DMS114 treated with DMSO at 0.1 percent for 48 hours (cell line): ENCODE results near the gene CCDC7.
A peak's percentile ranks its signal among the peaks of the same experiment; 100 is the strongest.
"Not testable (repeated sequence)": the region's sequence is repeated elsewhere in the genome, so short reads cannot be mapped to it uniquely, and the experiment has no call there.

Source experiments
- DNase-seq: peaks from one replicate; lab custom pipeline; 2025; ENCODE audit not compliant: unreplicated experiment; lab: John Stamatoyannopoulos, UW

Gene CCDC7

DNA sequence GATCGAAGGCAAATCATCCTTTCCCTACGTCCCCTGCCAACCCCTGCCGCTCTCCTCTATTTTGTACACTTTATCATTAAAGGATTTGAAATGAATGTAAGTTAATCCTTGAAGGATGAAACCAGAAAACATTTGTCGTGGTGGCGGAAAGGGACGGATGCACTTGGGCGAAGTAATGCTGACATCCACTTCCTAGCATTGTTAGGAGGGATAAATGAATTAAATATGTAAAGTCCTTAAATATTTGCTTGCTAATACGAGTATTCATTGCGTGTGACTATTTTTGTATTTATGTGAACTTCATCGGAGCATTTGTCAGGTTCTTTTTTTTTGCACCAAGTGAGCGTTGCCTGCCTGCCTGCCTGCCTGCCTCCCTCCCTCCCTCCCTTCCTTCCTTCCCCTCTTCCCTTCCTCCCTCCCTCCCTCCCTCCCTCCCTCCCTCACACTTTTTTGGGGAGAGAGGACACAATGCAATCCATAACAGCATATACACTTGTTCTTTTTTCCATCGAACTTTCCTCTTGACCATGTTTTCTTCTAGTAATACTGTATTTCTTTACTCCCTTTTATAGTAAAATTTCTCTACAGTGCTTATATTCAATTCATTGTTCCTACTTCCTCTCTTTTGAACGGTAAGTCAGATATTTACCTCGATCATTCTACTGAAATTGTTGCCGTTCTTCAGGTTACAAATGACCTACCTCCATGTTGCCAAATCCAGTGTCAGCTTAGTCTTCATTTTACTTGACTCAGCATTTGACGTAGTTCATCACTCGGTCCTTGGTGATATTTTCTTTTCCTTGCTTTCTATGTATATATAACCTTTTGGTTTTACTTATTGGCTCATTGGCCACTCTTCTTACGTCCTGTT lies 831 bp downstream of the CCDC7 start:
- peak; percentile 64 for DNase-seq

DNA sequence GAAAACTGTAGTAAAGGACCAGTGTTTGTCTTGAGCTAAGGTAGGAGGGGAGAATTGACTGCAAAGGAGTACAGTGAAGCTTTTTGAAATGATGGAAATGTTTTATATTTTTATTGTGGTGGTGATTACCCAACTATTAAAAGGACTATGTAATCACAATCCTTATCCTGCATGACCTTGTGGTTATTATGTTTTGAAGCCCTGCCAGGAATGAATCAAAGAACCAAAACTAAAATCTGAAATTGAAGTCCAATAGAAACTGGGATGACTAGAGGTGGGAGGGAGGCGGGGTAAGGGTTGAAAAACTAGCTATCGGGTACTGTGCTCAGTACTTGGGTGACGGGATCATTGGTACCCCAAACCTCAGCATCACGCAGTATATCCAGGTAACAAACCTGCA lies 8.2 kb downstream of the CCDC7 start:
- DNase-seq, result no peak

DNA sequence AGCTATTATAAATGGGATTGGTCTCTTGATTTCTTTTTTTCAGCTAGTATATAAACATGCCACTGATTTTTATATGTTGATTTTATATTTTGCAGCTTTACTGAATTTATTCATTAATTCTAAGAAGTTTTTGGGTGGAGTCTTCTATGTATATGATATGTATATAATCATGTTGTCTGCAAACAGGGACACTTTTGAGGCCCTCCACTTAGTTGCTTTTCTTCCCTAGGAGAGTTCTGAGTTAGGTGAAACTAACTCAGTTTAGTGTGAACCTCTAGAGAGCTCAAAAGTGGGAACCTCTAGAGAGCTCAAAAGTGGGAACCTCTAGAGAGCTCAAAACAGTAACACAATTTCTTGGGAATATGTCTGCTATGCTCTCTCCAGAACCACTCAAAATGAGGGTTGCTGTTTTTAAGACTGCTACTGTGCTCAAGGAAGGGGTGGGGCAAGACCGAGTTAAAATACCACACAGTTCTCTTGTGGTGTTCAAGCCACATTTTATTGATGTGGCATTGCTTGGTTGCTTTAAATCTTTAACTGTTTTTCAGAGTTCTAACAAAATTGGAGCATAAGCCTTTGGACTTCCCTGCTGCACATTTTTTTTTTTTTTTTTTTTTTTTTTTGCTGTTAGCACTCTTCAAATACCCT lies 13.2 kb downstream of the CCDC7 start:
- no peak for DNase-seq

DNA sequence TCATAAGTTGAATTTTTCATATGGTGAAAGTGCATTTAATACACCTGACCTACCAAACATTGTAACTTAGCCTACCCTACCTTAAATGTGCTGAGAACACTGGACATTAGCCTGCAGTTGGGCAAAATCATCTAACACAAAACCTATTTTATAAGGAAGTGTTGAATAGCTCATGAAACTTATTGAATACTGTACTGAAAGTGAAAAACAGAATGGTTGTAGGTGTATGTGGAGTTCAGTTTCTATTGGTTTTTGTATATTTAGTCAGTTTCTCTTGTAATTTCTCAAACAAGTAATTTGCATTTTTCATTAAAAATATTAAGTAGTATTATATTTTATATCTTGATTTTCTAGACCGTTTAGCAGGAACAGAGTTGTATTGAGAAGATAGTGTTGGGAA lies 15.3 kb downstream of the CCDC7 start:
- DNase-seq, result no peak

DNA sequence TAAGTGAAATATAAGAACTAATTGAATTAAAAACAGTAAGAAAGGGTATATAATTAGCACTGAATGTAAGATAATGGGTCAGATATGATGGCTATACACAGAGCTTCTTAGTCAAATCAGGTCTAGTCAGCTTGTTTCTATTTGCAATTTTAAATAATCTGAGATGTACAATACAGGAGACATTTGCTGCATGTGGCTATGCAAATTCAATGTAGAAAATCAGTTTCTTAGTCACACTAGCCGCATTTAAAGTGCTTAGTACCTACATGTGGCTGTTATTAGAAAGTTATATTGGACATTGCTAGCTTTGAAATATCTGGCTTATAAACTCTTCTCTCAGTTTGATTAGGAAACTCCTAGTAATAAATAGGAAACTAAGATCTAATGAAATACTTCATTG lies 25.3 kb downstream of the CCDC7 start:
- no peak for DNase-seq

DNA sequence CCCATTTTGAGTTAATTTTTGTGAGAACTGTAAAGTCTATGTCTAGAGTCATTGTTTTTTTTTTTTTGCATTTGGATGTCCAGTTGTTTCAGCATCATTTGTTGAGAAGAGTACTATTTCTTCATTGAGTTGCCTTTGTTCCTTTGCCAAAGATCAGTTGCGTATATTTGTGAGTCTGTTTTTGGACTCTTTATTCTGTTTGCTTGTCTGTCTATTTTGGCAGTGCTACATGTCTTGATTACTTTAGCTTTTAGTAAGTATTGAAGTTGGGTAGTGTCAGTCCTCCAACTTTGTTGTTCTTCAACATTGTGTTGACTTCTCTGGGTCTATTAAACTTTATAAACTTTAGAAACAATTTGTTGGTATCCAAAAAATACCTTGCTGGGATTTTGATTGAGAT lies 31.6 kb downstream of the CCDC7 start:
- no peak for DNase-seq

DNA sequence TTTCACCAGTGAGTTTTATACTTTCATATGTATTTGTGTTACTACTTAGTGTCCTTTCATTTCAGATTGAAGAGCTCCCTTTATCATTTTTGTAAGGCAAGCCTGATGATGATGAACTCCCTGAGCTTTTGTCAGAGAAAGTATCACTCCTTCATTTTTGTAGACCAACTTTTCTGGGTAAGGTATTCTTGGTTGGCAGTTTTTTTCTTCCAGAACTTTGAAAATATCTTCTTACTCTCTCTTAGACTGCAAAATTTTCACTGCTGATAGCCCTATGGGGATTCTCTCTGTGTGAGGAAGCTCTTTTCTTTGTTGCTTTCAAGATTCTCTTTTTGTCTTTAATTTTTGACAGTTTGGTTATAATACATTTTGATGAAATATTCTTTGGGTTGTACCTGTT lies 35.7 kb downstream of the CCDC7 start:
- no peak for DNase-seq

DNA sequence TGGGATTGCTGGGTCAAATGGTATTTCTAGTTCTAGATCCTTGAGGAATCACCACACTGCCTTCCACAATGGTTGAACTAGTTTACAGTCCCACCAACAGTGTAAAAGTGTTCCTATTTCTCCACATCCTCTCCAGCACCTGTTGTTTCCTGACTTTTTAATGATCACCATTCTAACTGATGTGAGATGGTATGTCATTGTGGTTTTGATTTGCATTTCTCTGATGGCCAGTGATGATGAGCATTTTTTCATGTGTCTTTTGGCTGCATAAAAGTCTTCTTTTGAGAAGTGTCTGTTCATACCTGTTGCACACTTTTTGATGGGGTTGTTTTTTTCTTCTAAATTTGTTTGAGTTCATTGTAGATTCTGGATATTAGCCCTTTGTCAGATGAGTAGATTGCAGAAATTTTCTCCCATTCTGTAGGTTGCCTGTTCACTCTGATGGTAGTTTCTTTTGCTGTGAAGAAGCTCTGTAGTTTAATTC lies 37.1 kb downstream of the CCDC7 start:
- not testable (repeated sequence) for DNase-seq

DNA sequence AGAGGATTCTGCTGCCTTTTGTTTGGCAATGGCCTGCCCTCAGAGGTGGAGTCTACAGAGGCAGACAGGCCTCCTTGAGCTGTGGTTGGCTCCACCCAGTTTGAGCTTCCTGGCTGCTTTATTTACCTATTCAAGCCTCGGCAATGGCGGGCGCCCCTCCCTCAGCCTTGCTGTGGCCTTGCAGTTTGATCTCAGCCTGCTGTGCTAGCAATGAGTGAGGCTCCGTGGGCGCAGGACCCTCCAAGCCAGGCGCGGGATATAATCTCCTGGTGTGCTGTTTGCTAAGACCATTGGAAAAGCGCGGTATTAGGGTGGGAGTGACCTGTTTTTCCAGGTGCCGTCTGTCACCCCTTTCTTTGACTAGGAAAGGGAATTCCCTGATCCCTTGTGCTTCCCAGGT lies 42.1 kb downstream of the CCDC7 start:
- DNase-seq, result not testable (repeated sequence)

DNA sequence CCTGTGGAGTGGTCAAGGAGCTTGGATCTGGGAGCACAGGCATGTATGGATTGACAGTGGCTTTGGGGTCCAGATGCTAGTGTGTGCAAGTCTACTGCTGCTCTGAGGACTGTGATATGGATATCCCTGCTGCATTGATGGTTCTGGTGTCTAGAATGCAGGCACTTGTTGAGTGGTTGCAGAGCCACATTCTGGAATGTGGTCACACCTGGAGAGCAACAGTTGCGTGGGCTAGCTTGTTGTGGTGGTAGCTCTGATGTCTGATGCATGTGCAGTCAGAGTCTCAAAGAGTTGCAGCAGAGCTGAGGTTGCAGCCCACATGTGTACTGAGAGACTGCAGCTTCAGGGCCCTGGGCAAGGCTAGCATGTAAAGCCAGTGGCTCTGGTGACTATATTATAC lies 43.2 kb downstream of the CCDC7 start:
- no peak for DNase-seq

DNA sequence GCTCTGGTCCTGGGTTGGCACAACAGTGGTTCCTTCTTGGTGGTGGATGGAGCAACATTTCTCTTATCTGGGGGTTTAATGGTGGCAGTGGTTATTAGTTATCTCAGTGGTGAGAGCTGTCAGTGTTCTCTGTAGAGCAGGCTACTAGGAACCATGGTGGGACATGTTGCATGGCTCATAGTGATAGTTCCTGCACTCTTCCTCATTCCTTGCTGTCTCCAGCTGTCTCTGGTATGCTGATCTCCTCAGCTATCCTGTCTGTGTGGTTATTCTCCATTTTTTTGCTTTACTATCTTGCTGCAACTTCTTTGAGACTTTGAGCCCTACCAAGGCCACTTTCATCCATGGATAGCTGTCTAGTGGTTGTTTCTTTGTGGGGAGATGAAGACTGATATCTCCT lies 44.0 kb downstream of the CCDC7 start:
- DNase-seq, result no peak

DNA sequence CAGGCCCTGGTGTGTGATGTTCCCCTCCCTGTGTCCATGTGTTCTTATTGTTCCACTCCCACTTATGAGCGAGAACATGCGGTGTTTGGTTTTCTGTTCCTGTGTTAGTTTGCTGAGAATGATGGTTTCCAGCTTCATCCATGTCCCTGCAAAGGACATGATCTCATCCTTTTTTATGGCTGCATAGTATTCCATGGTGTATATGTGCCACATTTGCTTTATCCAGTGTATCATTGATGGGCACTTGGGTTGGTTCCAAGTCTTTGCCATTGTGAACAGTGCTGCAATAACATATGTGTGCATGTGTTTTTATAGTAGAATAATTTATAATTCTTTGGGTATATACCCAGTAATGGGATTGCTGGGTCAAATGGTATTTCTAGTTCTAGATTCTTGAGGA lies 48.6 kb downstream of the CCDC7 start:
- not testable (repeated sequence) for DNase-seq

DNA sequence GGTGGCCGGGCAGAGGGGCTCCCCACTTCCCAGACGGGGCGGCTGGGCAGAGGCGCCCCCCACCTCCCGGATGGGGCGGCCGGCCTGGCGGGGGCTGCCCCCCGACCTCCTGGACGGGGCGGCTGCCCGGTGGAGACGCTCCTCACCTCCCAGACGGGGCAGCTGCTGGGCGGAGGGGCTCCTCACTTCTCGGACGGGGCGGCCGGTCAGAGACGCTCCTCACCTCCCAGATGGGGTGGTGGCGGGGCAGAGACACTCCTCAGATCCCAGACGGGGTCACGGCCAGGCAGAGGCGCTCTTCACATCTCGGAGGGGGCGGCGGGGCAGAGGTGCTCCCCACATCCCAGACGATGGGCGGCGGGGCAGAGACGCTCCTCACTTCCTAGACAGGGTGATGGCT lies 54.2 kb downstream of the CCDC7 start:
- not testable (repeated sequence) for DNase-seq

DNA sequence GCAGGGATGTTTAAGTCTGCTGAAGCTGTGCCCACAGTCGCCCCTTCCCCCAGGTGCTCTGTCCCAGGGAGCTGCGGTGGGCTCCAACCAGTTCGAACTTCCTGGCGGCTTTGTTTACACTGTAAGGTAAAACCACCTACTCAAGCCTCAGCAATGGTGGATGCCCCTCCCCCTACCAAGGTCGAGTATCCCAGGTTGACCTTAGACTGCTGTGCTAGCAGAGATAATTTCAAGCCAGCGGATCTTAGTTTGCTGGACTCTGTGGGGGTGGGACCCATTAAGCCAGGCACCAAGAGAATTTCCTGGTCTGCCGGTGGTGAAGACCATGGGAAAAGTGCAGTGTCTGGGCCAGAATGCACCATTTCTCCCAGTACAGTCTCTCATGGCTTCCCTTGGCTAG lies 56.0 kb downstream of the CCDC7 start:
- no peak for DNase-seq

DNA sequence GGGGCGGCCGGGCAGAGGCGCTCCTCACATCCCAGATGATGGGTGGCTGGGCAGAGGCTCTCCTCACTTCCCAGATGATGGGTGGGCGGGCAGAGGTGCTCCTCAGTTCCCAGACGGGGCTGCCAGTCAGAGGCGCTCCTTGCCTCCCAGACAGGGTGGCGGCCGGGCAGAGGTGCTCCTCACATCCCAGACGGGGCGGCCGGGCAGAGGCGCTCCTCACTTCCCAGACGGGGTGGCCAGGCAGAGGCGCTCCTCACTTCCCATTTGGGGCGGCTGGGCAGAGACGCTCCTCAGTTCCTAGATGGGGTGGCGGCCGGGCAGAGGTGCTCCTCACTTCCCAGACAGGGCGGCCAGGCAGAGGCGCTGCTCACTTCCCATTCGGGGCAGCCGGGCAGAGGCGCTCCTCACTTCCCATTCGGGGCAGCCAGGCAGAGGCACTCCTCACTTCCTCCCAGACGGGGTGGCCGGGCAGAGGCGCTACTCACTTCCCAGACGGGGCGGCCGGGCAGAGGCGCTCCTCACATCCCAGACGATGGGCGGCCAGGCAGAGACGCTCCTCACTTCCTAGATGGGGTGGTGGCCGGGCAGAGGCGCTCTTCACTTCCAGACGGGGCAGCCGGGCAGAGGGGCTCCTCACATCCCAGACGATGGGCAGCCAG lies 60.0 kb downstream of the CCDC7 start:
- not testable (repeated sequence) for DNase-seq

DNA sequence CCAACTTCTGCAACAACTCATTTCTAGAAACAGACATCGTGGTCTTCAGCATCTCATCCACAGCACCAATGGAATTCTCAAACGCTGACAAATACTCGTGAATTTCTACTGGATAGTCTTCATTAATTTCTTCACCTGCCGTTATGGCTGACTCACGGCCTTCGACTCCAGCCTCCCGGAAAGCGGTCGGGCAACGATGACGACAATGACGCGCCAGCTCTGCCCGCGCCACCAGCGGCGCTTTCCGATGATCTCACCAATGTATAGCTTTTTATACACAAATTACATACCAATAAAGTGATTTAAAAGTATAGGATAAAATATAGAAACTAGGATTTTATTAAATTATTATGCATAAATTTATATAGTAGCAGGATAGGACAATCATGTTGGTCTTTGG lies 65.7 kb downstream of the CCDC7 start:
- DNase-seq, result no peak

DNA sequence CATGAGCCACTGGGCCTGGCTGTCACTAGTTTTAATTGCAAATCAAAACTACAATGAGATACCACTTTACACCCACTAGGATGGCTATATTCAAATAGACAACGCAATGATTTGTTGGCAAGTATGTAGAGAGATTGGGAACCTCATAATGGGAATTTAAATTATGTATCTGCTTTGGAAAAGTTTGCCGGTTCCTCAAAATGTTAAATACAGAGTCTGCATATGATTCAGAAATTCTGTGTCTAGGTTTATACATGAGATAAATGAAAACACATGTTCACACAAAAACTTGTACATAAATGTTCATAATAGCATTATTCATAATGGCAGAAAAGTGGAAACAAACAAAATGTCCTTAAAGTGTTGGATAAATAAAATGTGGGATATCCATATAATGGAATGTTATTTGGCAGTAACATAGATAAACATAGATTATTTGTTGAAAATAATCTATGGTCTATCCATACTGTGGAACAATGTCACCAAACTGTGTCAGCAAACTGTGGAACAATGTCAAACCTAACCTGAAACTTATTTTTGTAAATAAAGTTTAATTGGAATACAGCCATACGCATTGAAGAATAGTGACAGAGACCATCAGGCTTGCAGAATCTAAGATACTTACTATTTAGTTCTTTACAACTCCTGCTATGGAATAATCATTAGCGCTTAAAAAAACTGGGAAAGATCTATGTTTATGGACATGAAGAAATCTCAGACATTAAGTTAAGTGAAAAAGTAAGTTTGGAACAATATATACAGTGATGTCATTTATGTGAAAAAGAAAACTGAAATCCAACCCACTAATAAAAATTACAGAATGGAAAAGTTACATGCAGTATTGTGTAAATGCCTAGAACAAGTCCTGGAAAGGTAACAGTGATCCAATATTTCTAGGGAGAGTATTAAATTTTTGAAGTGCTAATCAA lies 70.9 kb downstream of the CCDC7 start:
- DNase-seq, result no peak

DNA sequence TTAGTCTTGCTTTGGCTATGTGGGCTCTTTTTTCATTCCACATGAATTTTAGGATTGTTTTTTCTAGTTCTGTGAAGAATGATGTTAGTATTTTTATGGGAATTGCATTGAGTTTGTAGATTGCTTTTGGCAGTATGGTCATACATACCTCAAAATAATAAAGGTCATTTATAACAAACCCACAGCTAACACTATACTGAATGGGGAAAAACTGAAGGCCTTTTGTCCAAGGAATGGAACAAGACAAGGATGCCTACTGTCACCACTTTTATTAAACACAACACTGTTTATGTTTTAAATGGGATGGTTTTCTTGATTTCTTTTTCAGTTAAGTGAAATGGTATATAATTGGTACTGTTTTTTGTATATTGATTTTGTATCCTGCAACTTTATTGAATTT lies 84.3 kb downstream of the CCDC7 start:
- no peak for DNase-seq

DNA sequence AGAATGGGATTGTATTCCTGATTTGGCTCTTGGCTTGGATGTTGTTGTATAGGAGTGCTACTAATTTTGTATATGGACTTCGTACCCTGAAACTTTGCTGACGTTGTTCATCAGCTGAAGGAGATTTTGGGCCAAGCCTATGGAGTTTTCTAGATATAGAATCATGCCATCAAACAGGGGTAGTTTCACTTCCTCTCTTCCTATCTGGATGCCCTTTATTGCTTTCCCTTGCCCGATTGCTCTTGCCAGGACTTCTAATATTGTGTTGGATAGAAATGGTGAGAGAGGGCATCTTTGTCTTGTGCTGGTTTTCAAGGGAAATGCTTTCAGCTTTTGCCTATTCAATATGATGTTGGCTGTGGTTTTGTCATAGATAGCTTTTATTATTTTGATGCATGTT lies 92.3 kb downstream of the CCDC7 start:
- no peak for DNase-seq

DNA sequence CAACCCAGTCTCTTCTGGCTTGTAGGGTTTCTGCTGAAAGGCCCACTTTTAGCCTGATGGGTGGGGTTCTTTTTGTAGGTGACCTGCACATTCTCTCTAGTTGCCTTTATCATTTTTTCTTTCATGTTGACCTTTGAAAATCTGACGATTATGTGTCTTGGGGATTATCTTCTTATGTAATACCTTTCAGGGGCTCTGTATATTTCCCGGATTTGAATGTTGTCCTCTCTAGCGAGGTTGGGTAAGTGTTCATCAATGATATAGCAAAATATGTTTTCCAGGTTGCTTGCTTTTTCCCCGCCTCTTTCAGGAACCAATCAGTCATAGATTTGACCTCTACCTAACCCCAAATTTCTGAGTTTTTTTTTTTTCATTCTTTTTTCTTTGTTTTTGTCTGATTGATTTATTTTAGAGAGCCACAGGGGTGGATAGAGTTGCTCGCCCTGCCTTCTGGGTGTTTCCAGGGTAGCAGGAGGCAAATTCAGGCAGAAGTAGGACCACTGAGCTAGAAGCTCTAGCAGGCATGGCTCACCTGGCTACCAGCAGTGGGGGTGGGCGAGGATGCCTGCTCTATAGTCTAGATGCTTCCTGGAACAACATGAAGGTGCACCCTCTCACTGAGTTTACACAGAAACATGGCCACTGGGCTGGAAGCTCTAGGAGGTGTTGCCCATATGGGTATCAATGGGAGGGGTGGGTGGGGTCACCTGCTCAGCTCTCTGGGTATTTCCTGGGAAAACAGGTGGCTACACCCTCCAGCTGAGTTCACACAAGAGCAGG lies 94.9 kb downstream of the CCDC7 start:
- no peak for DNase-seq
